IMR-90 (cell line): ENCODE data around the gene NPHS1. TPM values are rescaled to one million over a fixed set of nuclear protein-coding genes. Genes with fewer than 3 reads are reported as not detected.

Experiments used
- ATAC-seq: fragments of 200-7000 bp; cut with Tn5 transposase; 2 replicates; pipeline ENCODE4 v1.9.1; 2020; ENCODE audit warnings: low read depth, mild to moderate bottlenecking, moderate library complexity
- BruUV-seq: library from RNA; stranded (reverse); fragments of 400-500 nt; replicated peaks from 2 replicates; lab custom pipeline; 2021; lab: Mats Ljungman, UMichigan
- CTCF ChIA-PET: fragments of 300-600 bp; formaldehyde crosslinking; extraction: SDS; loops from one replicate; lab custom pipeline; 2021; ENCODE audit warnings: antibody characterized with exemption; lab: Yijun Ruan, JAX
- POLR2A ChIA-PET: fragments of 300-600 bp; sonication (Branson Sonifier 250); formaldehyde crosslinking; loops from one replicate; lab custom pipeline; 2022; ENCODE audit warnings: antibody characterized with exemption; ENCODE audit not compliant: unreplicated experiment; lab: Charles Lee
- DNase-seq: peaks from one replicate; pipeline ENCODE4 v3.0.0; 2013
- H2AFZ ChIP-seq: replicated peaks from 2 replicates; pipeline ENCODE3; 2013; ENCODE audit warnings: low read length, mild to moderate bottlenecking; ENCODE audit not compliant: poor library complexity
- H2AK5ac ChIP-seq: 2 replicates; pipeline ENCODE4 v1.6.1; 2013; ENCODE audit warnings: low read depth, low read length, inconsistent platforms
- H2AK9ac ChIP-seq: replicated peaks from 2 replicates; pipeline ENCODE3; 2013; ENCODE audit warnings: mild to moderate bottlenecking, low read depth, low read length, moderate library complexity; ENCODE audit not compliant: poor library complexity
- H2BK120ac ChIP-seq: 2 replicates; pipeline ENCODE4 v1.6.1; 2013; ENCODE audit warnings: low read depth, low read length, inconsistent platforms
- H2BK15ac ChIP-seq: 3 replicates; pipeline ENCODE4 v1.6.1; 2013; ENCODE audit warnings: low read depth, low read length, inconsistent platforms
- H2BK20ac ChIP-seq: 2 replicates; pipeline ENCODE4 v1.6.1; 2013; ENCODE audit warnings: low read depth, mild to moderate bottlenecking, inconsistent platforms, low read length, moderate library complexity
- H2BK5ac ChIP-seq: 2 replicates; pipeline ENCODE4 v1.6.1; 2013; ENCODE audit warnings: mild to moderate bottlenecking, low read depth, low read length, inconsistent platforms; ENCODE audit not compliant: poor library complexity, severe bottlenecking
- H3K14ac ChIP-seq: replicated peaks from 2 replicates; pipeline ENCODE4 v1.6.1; 2013; ENCODE audit warnings: low read depth, low read length, inconsistent platforms
- H3K18ac ChIP-seq: 2 replicates; pipeline ENCODE4 v1.6.1; 2013; ENCODE audit warnings: low read depth, low read length, control low read depth
- H3K23ac ChIP-seq: 2 replicates; pipeline ENCODE4 v1.6.1; 2013; ENCODE audit warnings: low read depth, low read length, inconsistent platforms
- H3K27ac ChIP-seq: 2 replicates; pipeline ENCODE4 v1.5.1; 2013; ENCODE audit warnings: mild to moderate bottlenecking, control low read depth, low read length; ENCODE audit not compliant: insufficient read depth
- H3K27me3 ChIP-seq: 2 replicates; pipeline ENCODE4 v1.6.1; 2013; ENCODE audit warnings: low read length; ENCODE audit not compliant: control insufficient read depth, insufficient read depth
- H3K36me3 ChIP-seq: 2 replicates; pipeline ENCODE4 v1.6.1; 2013; ENCODE audit warnings: low read length, mixed read lengths; ENCODE audit not compliant: control insufficient read depth, insufficient read depth
- H3K4ac ChIP-seq: 2 replicates; pipeline ENCODE4 v1.6.1; 2013; ENCODE audit warnings: low read depth, low read length, inconsistent platforms
- H3K4me1 ChIP-seq: 2 replicates; pipeline ENCODE4 v1.6.1; 2013; ENCODE audit warnings: low read length, mixed read lengths; ENCODE audit not compliant: control insufficient read depth, insufficient read depth
- H3K4me2 ChIP-seq: 2 replicates; pipeline ENCODE4 v1.6.1; 2013; ENCODE audit warnings: low read depth, mild to moderate bottlenecking, control low read depth, low read length, moderate library complexity
- H3K4me3 ChIP-seq: 2 replicates; pipeline ENCODE4 v1.5.1; 2013; ENCODE audit warnings: low read depth, mild to moderate bottlenecking, control low read depth, low read length, moderate library complexity; ENCODE audit not compliant: insufficient read depth
- H3K56ac ChIP-seq: 2 replicates; pipeline ENCODE4 v1.6.1; 2013; ENCODE audit warnings: low read length, inconsistent platforms; ENCODE audit not compliant: insufficient read depth; ENCODE audit errors: extremely low read depth
- H3K79me1 ChIP-seq, 2 experiments: 2 replicates each; pipeline ENCODE4 v1.6.1; 2013; ENCODE audit warnings: low read length in 2 of 2, inconsistent platforms in 1 of 2, low read depth in 1 of 2
- H3K9ac ChIP-seq: 2 replicates; pipeline ENCODE4 v1.6.1; 2013; ENCODE audit warnings: low read depth, low read length, control low read depth
- H3K9me1 ChIP-seq: 2 replicates; pipeline ENCODE4 v1.6.1; 2013; ENCODE audit warnings: low read length, inconsistent platforms; ENCODE audit not compliant: insufficient read depth
- H3K9me3 ChIP-seq: 2 replicates; pipeline ENCODE4 v1.6.1; 2013; ENCODE audit warnings: low read length; ENCODE audit not compliant: control insufficient read depth, insufficient read depth
- H4K20me1 ChIP-seq: 2 replicates; pipeline ENCODE4 v1.6.1; 2013; ENCODE audit warnings: low read length, inconsistent platforms; ENCODE audit not compliant: insufficient read depth
- H4K5ac ChIP-seq: 2 replicates; pipeline ENCODE4 v1.6.1; 2013; ENCODE audit warnings: mild to moderate bottlenecking, low read depth, low read length, control low read depth
- H4K8ac ChIP-seq, 2 experiments: 2 replicates each; pipeline ENCODE4 v1.6.1; 2013; ENCODE audit warnings: low read depth in 2 of 2, low read length in 2 of 2, control low read depth in 1 of 2, inconsistent platforms in 1 of 2
- H4K91ac ChIP-seq: 2 replicates; pipeline ENCODE4 v1.6.1; 2013; ENCODE audit warnings: low read depth, low read length, inconsistent platforms; ENCODE audit not compliant: insufficient read depth
- CEBPB ChIP-seq: IDR thresholded peaks from 2 replicates; pipeline ENCODE4 v1.6.1; 2012; ENCODE audit warnings: low read depth, low read length, improper control_type of control experiment
- FOS ChIP-seq: fragments of 150-350 bp; IDR thresholded peaks from 2 replicates; pipeline ENCODE4 v1.6.1; 2016; ENCODE audit warnings: low read depth, low read length
- MAFK ChIP-seq: IDR thresholded peaks from 2 replicates; pipeline ENCODE4 v1.6.1; 2012; ENCODE audit warnings: low read depth, low read length, improper control_type of control experiment
- MAZ ChIP-seq: IDR thresholded peaks from 2 replicates; pipeline ENCODE4 v1.6.1; 2012; ENCODE audit warnings: low read depth, mild to moderate bottlenecking, low read length, improper control_type of control experiment, moderate library complexity, borderline replicate concordance
- MXI1 ChIP-seq: IDR thresholded peaks from 2 replicates; pipeline ENCODE4 v1.6.1; 2012; ENCODE audit warnings: low read depth, mild to moderate bottlenecking, low read length, moderate library complexity, borderline replicate concordance
- NFE2L2 ChIP-seq: fragments of 150-350 bp; IDR thresholded peaks from 2 replicates; pipeline ENCODE4 v1.6.1; 2016; ENCODE audit warnings: low read depth, mild to moderate bottlenecking, low read length
- RFX5 ChIP-seq: IDR thresholded peaks from 2 replicates; pipeline ENCODE4 v1.8.0; 2012; ENCODE audit warnings: low read depth, mild to moderate bottlenecking, low read length, moderate library complexity
- SMC3 ChIP-seq: fragments of 150-350 bp; IDR thresholded peaks from 2 replicates; pipeline ENCODE4 v1.6.1; 2016; ENCODE audit warnings: low read depth, mild to moderate bottlenecking, antibody characterized with exemption, low read length, moderate library complexity
- USF2 ChIP-seq: fragments of 150-350 bp; IDR thresholded peaks from 2 replicates; pipeline ENCODE4 v1.6.1; 2017; ENCODE audit warnings: mild to moderate bottlenecking, antibody characterized with exemption, low read length, low read depth
- WGBS, 2 experiments: methylation state at CpG; one replicate each; pipeline versions ENCODE4 v1.1.5 to v1.1.7; 2013; ENCODE audit warnings: missing lambda C conversion rate in 2 of 2; ENCODE audit not compliant: insufficient read length in 1 of 2; ENCODE audit errors: extremely low coverage in 2 of 2; 5-methylcytosine and 5-hydroxymethylcytosine counted together
- dilution Hi-C: fragments of 300-500 bp; cut with HindIII; formaldehyde crosslinking; loops from one replicate; pipeline ENCODE4 v1.14.3; 2018; ENCODE audit warnings: low sequenced_read_pairs; ENCODE audit not compliant: unreplicated experiment
- in situ Hi-C: fragments of 300-500 bp; cut with MboI; formaldehyde crosslinking; loops from 3 replicates; pipeline ENCODE4 v1.14.3; 2019; ENCODE audit warnings: low sequenced_read_pairs, inconsistent platforms, mixed read lengths
- intact Hi-C: fragments of 100-400 bp; cut with micrococcal nuclease; formaldehyde crosslinking; loops from 2 replicates; pipeline ENCODE4 v1.10.0; 2022
- polyA plus RNA-seq, 3 experiments: library from polyadenylated mRNA; depleted of rRNA; stranded (reverse); fragments of >200 nt; gene quantifications; 2 replicates each; pipeline ENCODE4 v1.2.3, GENCODE V29; 2012; ENCODE audit warnings: low replicate concordance in 1 of 3
- total RNA-seq: library from RNA; depleted of rRNA; stranded (reverse); fragments of >200 nt; gene quantifications from 2 replicates; pipeline ENCODE4 v1.2.3, GENCODE V29; 2012

Gene NPHS1
- total and polyA plus RNA-seq, 2 of the 4 experiments (the other 2 are of a cell fraction), result not detected

DNA sequence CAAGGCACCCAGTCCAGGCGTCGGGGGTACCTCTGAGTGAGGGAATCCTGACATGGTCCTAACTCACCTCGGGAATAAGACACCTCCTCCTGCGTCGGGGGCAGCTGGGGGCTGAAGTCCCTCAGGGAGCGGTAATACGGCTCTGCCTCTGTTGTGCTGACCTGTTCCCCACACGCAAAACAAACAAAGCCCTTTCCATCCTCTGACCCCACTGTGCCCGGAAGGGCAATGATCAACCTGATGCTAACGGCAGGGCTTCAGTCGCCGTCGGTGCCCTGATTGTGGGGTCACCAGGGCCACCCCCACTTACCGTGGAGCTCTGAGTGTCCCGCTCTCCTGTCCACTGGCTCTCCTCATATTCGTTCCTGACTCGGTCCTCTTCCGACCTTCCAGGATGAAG is 21.3 kb downstream of the NPHS1 start:
- dilution Hi-C loops (no loop called here), intact Hi-C loops (no loop called here), in situ Hi-C loops (no loop called here)
- H3K23ac ChIP-seq, result no peak overlapping the region
- H3K4me1 ChIP-seq, result no peaks in the 10 kb centered on the region
- H3K9me3 ChIP-seq, result no peaks in the 10 kb centered on the region
- no peak overlapping the region for H3K18ac ChIP-seq
- H3K9me1 ChIP-seq, result no peaks in the 10 kb centered on the region
- H3K56ac ChIP-seq, result no peak overlapping the region
- H4K91ac ChIP-seq, result no peak overlapping the region
- H2BK15ac ChIP-seq, result no peak overlapping the region
- ATAC-seq, result no peak
- no peak overlapping the region for H2AK5ac ChIP-seq
- H3K4me3 ChIP-seq, result no peak overlapping the region
- H4K8ac ChIP-seq, result no peak overlapping the region
- ChIA-PET CTCF (no interaction called here), POLR2A (no interaction called here)
- H3K79me1 ChIP-seq, result no peaks in the 10 kb centered on the region
- H2BK20ac ChIP-seq, result no peak overlapping the region
- H3K27ac ChIP-seq, result no peak overlapping the region
- H3K14ac ChIP-seq, result no peak overlapping the region
- DNase-seq, result no peak
- H3K36me3 ChIP-seq, result no peaks in the 10 kb centered on the region
- H2BK120ac ChIP-seq, result no peak overlapping the region
- no peak overlapping the region for H2AFZ ChIP-seq
- BruUV-seq, result no TSS peak
- WGBS, 2 experiments, result 66% methylated on average over 10 of the region's 18 CpGs; no CpG with 5 or more reads in 1 of the 2 experiments
- H4K20me1 ChIP-seq, result no peaks in the 10 kb centered on the region
- H3K4me2 ChIP-seq, result no peak overlapping the region
- H3K4ac ChIP-seq, result no peak overlapping the region
- no peak overlapping the region for H3K9ac ChIP-seq
- H2BK5ac ChIP-seq, result no peak overlapping the region
- no peak overlapping the region for H4K5ac ChIP-seq
- no peak for TF ChIP-seq RFX5
- no peak for TF ChIP-seq USF2
- TF ChIP-seq NFE2L2, result no peak
- TF ChIP-seq MAZ, result no peak
- no peak for TF ChIP-seq FOS
- TF ChIP-seq SMC3, result no peak
- no peak for TF ChIP-seq MXI1
- TF ChIP-seq MAFK, result no peak
- no peak for TF ChIP-seq CEBPB
- H3K27me3 ChIP-seq, result peaks cover 17% of the 10 kb centered on the region
- no peak overlapping the region for H2AK9ac ChIP-seq
